ENCODE results near the gene NXN.

DNA sequence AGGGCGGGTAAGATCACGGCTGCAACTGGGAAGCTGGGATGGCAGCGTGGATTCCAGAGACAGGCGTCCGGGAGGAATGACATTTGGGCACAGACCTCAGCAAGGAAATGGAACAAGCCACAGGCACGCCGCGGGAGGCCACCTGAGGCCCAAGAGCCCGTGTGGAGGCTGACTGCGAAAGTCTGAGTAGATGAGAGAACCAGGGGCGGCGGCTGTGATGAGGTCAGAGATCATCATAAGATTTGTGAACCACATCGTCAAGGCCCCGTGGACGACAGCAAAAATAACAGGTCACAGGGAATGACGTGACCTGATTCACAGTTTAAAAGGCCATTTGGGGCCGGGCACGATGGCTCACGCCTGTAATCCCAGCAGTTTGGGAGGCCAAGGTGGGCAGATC is 149.2 kb downstream of the NXN start:
- TF ChIP-seq, protein P1, sequence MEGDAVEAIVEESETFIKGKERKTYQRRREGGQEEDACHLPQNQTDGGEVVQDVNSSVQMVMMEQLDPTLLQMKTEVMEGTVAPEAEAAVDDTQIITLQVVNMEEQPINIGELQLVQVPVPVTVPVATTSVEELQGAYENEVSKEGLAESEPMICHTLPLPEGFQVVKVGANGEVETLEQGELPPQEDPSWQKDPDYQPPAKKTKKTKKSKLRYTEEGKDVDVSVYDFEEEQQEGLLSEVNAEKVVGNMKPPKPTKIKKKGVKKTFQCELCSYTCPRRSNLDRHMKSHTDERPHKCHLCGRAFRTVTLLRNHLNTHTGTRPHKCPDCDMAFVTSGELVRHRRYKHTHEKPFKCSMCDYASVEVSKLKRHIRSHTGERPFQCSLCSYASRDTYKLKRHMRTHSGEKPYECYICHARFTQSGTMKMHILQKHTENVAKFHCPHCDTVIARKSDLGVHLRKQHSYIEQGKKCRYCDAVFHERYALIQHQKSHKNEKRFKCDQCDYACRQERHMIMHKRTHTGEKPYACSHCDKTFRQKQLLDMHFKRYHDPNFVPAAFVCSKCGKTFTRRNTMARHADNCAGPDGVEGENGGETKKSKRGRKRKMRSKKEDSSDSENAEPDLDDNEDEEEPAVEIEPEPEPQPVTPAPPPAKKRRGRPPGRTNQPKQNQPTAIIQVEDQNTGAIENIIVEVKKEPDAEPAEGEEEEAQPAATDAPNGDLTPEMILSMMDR (IDR thresholded peaks at IDR 0.05): no peak
- TF ChIP-seq POLR2A (IDR thresholded peaks at IDR 0.05): no peak
